Measurements from ENCODE around the gene KLHL10.

The KLHL10 gene

GRCh38 chr17:41837761-41838538, at the start of gene KLHL10:
KLHL10 (plus strand) TSS chr17:41837825; CDS start chr17:41837933, 108 bp downstream.
- DNase-seq (ENCODE audit: low read depth) = no peak

GRCh38 chr17:41792845-41793783, 44.5 kb upstream of the KLHL10 start:
- DNase-seq (ENCODE audit: low read depth) = no peak

GRCh38 chr17:41793784-41794539, 43.7 kb upstream of the KLHL10 start:
- DNase-seq (ENCODE audit: low read depth) = no peak

- DNase-seq (ENCODE audit: low read depth) = no peak
Measured at GRCh38 chr17:41794540-41794975, 43.1 kb upstream of the KLHL10 start.

- no peak for DNase-seq (ENCODE audit: low read depth)
Measured at GRCh38 chr17:41796121-41796895, 41.3 kb upstream of the KLHL10 start.

DNA sequence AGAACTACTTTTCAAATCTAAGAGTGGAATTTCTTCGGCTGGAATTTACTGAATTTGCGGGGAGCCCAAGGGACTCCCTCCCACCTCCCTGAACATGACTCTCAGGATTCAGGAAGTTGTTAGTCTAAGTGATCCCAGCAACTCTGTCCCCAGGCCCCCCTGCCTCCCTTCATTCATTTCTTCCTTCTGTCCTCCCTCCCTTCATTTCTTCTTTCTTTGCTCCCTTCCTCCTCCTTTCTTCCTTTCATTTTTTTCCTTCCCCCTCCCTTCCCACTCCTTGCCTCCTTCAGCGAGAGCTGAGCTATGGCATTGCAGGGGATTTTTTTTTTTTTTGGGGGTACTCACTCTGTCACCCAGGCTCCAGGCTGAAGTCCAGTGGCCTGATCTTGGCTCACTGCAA, 40.2 kb upstream of the KLHL10 start:
- no peak for DNase-seq (ENCODE audit: low read depth)

GRCh38 chr17:41799366-41799765, 38.3 kb upstream of the KLHL10 start:
- DNase-seq (ENCODE audit: low read depth) = no peak

GRCh38 chr17:41800601-41801373, 36.8 kb upstream of the KLHL10 start:
- no peak for DNase-seq (ENCODE audit: low read depth)

GRCh38 chr17:41801374-41802271, 36.0 kb upstream of the KLHL10 start:
- DNase-seq (ENCODE audit: low read depth) = peak; percentile 64

GRCh38 chr17:41803049-41804020, 34.3 kb upstream of the KLHL10 start:
- no peak for DNase-seq (ENCODE audit: low read depth)

DNA sequence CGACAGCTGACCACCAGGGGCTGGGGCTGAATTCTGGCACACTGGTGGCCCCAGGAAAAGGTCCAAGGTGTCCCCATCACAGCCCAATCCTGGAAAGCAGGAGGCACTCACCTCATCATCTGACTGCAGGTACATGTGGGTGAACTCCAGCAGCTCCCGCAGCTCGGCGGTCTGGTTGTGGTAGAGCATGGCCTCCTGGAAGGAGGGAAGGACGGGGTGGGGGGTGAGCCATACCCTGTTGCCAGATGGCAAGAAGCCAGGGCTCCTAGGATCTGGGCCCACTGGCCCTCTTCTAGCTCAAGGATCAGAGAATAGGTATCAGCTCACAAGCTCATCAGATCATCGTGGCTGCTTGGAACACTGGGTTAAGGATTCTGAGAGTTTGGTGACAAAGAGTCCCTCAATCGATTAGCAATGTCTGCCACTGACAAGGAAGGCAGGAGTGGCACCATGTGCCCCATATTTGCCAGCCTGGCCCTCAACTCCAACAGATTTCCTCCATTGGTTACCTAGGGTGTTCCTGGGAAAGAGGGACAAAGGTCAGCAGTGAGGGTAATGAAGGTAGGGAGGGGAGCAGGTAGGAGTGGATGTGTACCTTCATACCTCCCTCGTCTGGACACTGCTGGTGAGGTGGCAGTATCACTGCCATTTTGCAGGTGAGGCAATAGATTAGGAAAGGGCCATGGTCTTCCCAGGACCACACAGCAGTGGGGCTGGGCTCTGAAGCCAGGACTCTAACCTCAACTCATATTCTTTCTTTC, 30.8 kb upstream of the KLHL10 start:
- no peak for DNase-seq (ENCODE audit: low read depth)

- DNase-seq (ENCODE audit: low read depth) = no peak
Measured at GRCh38 chr17:41810659-41811548, 26.7 kb upstream of the KLHL10 start.

GRCh38 chr17:41811549-41812380, 25.9 kb upstream of the KLHL10 start, which contains the start of gene P3H4:
P3H4 (minus strand) TSS chr17:41811949; CDS start chr17:41811915, 34 bp downstream.
- peak; percentile 43 for DNase-seq (ENCODE audit: low read depth)

DNA sequence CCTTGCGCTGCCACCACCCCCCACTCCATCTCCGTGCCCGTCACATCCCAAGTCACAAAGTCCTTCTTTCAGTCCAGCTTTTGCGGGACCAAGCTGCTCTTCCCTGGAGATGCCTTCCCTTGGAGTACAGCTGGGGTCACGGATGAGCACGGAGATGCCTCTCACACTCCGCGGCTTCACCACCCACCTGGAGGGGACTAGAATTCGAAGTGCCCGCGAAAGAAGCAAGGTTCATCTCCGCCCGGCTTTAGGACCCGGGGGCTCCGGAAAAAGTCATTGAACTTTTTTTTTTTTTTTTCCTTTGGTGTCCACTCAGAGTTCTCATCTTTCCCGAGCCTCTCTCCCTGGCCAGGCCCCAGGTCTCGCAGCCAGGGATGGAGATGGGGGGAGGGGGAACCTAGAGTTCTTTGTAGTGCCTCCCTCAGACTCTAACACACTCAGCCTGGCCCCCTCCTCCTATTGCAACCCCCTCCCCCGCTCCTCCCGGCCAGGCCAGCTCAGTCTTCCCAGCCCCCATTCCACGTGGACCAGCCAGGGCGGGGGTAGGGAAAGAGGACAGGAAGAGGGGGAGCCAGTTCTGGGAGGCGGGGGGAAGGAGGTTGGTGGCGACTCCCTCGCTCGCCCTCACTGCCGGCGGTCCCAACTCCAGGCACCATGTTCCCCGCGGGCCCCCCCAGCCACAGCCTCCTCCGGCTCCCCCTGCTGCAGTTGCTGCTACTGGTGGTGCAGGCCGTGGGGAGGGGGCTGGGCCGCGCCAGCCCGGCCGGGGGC, 25.1 kb upstream of the KLHL10 start, which contains the start of gene FKBP10:
Gene FKBP10 (plus strand): TSS at position 624 of the 771 bp plus-strand sequence. CDS start 31 bp downstream, at position 655.
- DNase-seq (ENCODE audit: low read depth) = peak; percentile 24
